Tibial artery (tissue), 4 donors: ENCODE results near the gene STOX1.
"Not testable (repeated sequence)": the region's sequence is repeated elsewhere in the genome, so short reads cannot be mapped to it uniquely, and the experiment has no call there.

ENCODE experiments used
- DNase-seq, 2 donors: peaks; one replicate each; pipeline ENCODE4 v3.0.0-alpha.2; 2019
- H3K27ac ChIP-seq, 2 donors: fragments of 200-600 bp; sonication (generic) in 1 of 2; 1 replicate in 1 of 2; 2 replicates in 1 of 2; pipeline ENCODE4 v1.5.1; 2018 to 2019; ENCODE audit warnings: mild to moderate bottlenecking in 1 of 2
- H3K27me3 ChIP-seq, 2 donors: fragments of 200-600 bp; sonication (generic) in 1 of 2; one replicate each; pipeline versions ENCODE4 v1.5.1 to v1.6.0; 2016 to 2019
- H3K36me3 ChIP-seq, 3 donors: fragments of 200-600 bp; sonication (generic) in 2 of 3; one replicate each; pipeline ENCODE4 v1.5.1; 2016 to 2019; ENCODE audit warnings: mild to moderate bottlenecking in 2 of 3
- H3K4me1 ChIP-seq, 4 donors: fragments of 200-600 bp; sonication (generic) in 2 of 4; 1 replicate in 3 of 4; 2 replicates in 1 of 4; pipeline ENCODE4 v1.5.1; 2016 to 2019
- H3K4me3 ChIP-seq, 2 donors: fragments of 200-600 bp; sonication (generic) in 1 of 2; 1 replicate in 1 of 2; 2 replicates in 1 of 2; pipeline ENCODE4 v1.5.1; 2018 to 2019; ENCODE audit warnings: mild to moderate bottlenecking in 2 of 2
- H3K9me3 ChIP-seq, 3 donors: fragments of 200-600 bp; sonication (generic) in 1 of 3; one replicate each; pipeline ENCODE4 v1.5.1; 2016 to 2019
- CTCF ChIP-seq, 2 experiments: fragments of 200-600 bp in 1 of 2; fragments of 450-650 bp in 1 of 2; IDR thresholded peaks; one replicate each; pipeline ENCODE4 v1.5.1; 2017 to 2019; ENCODE audit warnings: antibody characterized with exemption in 2 of 2, mild to moderate bottlenecking in 1 of 2, moderate library complexity in 1 of 2
- intact Hi-C: fragments of 100-400 bp; cut with DNase I; formaldehyde crosslinking; loops from one replicate; pipeline ENCODE4 v1.15.0; 2023; ENCODE audit warnings: low total_unique reads

Gene STOX1

GRCh38 chr10:68792115-68792514, 35.2 kb upstream of the STOX1 start:
- Histone ChIP-seq H3K27ac (no peak overlapping the region), H3K36me3 (peaks cover 63 to 98% (median 72%) of the 10 kb centered on the region in 3 donors), H3K27me3 (no peaks in the 10 kb centered on the region), H3K9me3 (no peaks in the 10 kb centered on the region), H3K4me1 (no peaks in the 10 kb centered on the region), H3K4me3 (no peak overlapping the region)
- no peak for DNase-seq
- intact Hi-C loops = loop anchor here (10.0 kb wide), 1 partner anchor 103 kb away; no protein-coding TSS in a partner anchor
- no peak for TF ChIP-seq CTCF (IDR thresholded peaks at IDR 0.05)

GRCh38 chr10:68795886-68796532, 31.3 kb upstream of the STOX1 start:
- peaks cover 0 to 13% (median 0%) of the 10 kb centered on the region in 4 donors for H3K4me1 ChIP-seq
- H3K9me3 ChIP-seq = no peaks in the 10 kb centered on the region
- TF ChIP-seq CTCF (IDR thresholded peaks at IDR 0.05) = no peak
- H3K36me3 ChIP-seq = peaks cover 26 to 59% (median 34%) of the 10 kb centered on the region in 3 donors
- H3K27ac ChIP-seq = no peak overlapping the region
- H3K27me3 ChIP-seq = no peaks in the 10 kb centered on the region
- no peak overlapping the region for H3K4me3 ChIP-seq
- no peak for DNase-seq
- intact Hi-C loops = loop anchor here (10.0 kb wide), 1 partner anchor 99 kb away; no protein-coding TSS in a partner anchor

DNA sequence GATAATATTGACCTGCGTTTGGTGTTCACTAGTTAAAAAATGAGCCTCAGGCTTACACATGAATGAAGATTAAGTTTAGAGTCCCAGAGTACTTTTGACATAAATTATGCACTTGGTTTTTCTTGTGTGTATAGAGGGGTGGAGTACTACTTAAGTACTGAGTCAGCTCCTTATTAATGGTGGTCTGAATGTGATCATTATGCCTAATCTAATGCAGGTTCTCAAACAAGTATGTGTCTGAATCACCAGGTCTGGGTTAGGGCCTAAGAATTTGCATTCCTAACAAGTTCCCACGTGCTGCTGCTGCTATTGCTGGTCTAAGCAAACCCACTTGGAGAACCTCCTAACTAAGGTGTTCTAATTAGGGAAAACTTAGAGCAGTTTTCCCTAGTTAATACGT, 30.7 kb upstream of the STOX1 start:
- intact Hi-C loops = loop anchor here (10.0 kb wide), 1 partner anchor 98 kb away; no protein-coding TSS in a partner anchor
- H3K9me3 ChIP-seq = no peaks in the 10 kb centered on the region
- H3K36me3 ChIP-seq = peaks cover 20 to 53% (median 31%) of the 10 kb centered on the region in 3 donors
- no peak overlapping the region for H3K4me3 ChIP-seq
- peaks cover 0 to 13% (median 0%) of the 10 kb centered on the region in 4 donors for H3K4me1 ChIP-seq
- H3K27ac ChIP-seq = no peak overlapping the region
- DNase-seq = no peak
- no peaks in the 10 kb centered on the region for H3K27me3 ChIP-seq
- no peak for TF ChIP-seq CTCF (IDR thresholded peaks at IDR 0.05)

- Histone ChIP-seq H3K27ac (no peak overlapping the region), H3K4me1 (peaks cover 0 to 13% (median 0%) of the 10 kb centered on the region in 4 donors), H3K27me3 (no peaks in the 10 kb centered on the region), H3K4me3 (no peak overlapping the region), H3K9me3 (no peaks in the 10 kb centered on the region), H3K36me3 (peaks cover 5 to 19% (median 11%) of the 10 kb centered on the region in 3 donors)
- intact Hi-C loops = no loop called here
- TF ChIP-seq CTCF (IDR thresholded peaks at IDR 0.05) = no peak
- DNase-seq = no peak
Observed at GRCh38 chr10:68800211-68800610, 27.1 kb upstream of the STOX1 start.

- no peaks in the 10 kb centered on the region for H3K27me3 ChIP-seq
- no peak for DNase-seq
- no peaks in the 10 kb centered on the region for H3K36me3 ChIP-seq
- no peak overlapping the region for H3K27ac ChIP-seq
- TF ChIP-seq CTCF (IDR thresholded peaks at IDR 0.05) = no peak
- no peak overlapping the region for H3K4me3 ChIP-seq
- no peaks in the 10 kb centered on the region for H3K9me3 ChIP-seq
- intact Hi-C loops = no loop called here
- peaks cover 0 to 11% (median 0%) of the 10 kb centered on the region in 4 donors for H3K4me1 ChIP-seq
Observed at GRCh38 chr10:68804692-68805091, 22.6 kb upstream of the STOX1 start.

GRCh38 chr10:68810830-68811229, 16.5 kb upstream of the STOX1 start:
- intact Hi-C loops, H3K9me3 ChIP-seq, DNase-seq, H3K36me3 ChIP-seq, H3K4me3 ChIP-seq, H3K4me1 ChIP-seq, H3K27ac ChIP-seq, H3K27me3 ChIP-seq: not testable (repeated sequence)
